NCI-H2081 treated with DMSO at 0.1 percent for 48 hours (cell line): ENCODE measurements around the gene MLLT10.
"Not testable (repeated sequence)": the region's sequence is repeated elsewhere in the genome, so short reads cannot be mapped to it uniquely, and the experiment has no call there.

ENCODE experiments used
- DNase-seq: peaks from one replicate; lab custom pipeline; 2025; lab: John Stamatoyannopoulos, UW

Gene MLLT10

GRCh38 chr10:21528236-21529031 is 5.6 kb upstream of the MLLT10 start:
- DNase-seq, result no peak

- DNase-seq, result no peak
Measured at GRCh38 chr10:21529032-21529910, 4.8 kb upstream of the MLLT10 start.

- DNase-seq, result no peak
Measured at GRCh38 chr10:21530168-21530567, 3.9 kb upstream of the MLLT10 start.

- no peak for DNase-seq
Measured at GRCh38 chr10:21530641-21531040, 3.4 kb upstream of the MLLT10 start.

GRCh38 chr10:21531164-21531563 is 2.9 kb upstream of the MLLT10 start:
- no peak for DNase-seq

GRCh38 chr10:21532694-21533466 is 1.2 kb upstream of the MLLT10 start:
- no peak for DNase-seq

- DNase-seq, result no peak
Measured at GRCh38 chr10:21534280-21534586, 201 bp downstream of the MLLT10 start.

- DNase-seq, result no peak
Measured at GRCh38 chr10:21534604-21535493, 817 bp downstream of the MLLT10 start.

GRCh38 chr10:21535494-21535965 is 1.5 kb downstream of the MLLT10 start:
- no peak for DNase-seq

- DNase-seq, result not testable (repeated sequence)
Measured at GRCh38 chr10:21535976-21536375, 1.9 kb downstream of the MLLT10 start.

- DNase-seq, result no peak
Measured at GRCh38 chr10:21536874-21537273, 2.8 kb downstream of the MLLT10 start.

- DNase-seq, result not testable (repeated sequence)
Measured at GRCh38 chr10:21540701-21541100, 6.7 kb downstream of the MLLT10 start.

- no peak for DNase-seq
Measured at GRCh38 chr10:21547246-21547645, 13.2 kb downstream of the MLLT10 start.

- DNase-seq, result no peak
Measured at GRCh38 chr10:21552638-21553037, 18.6 kb downstream of the MLLT10 start.

- no peak for DNase-seq
Measured at GRCh38 chr10:21556527-21556926, 22.5 kb downstream of the MLLT10 start.

GRCh38 chr10:21558984-21559383 is 25.0 kb downstream of the MLLT10 start:
- DNase-seq, result not testable (repeated sequence)

GRCh38 chr10:21570761-21571521 is 36.9 kb downstream of the MLLT10 start:
- no peak for DNase-seq

GRCh38 chr10:21572578-21572977 is 38.5 kb downstream of the MLLT10 start:
- no peak for DNase-seq

GRCh38 chr10:21574514-21574913 is 40.5 kb downstream of the MLLT10 start:
- not testable (repeated sequence) for DNase-seq

- no peak for DNase-seq
Measured at GRCh38 chr10:21579291-21579690, 45.3 kb downstream of the MLLT10 start.
